H1 (cell line): ENCODE measurements around the gene DPH1. TPM values are rescaled to one million over a fixed set of nuclear protein-coding genes. Genes with fewer than 3 reads are reported as not detected.

Experiments
- BACH1 ChIP-seq: IDR thresholded peaks from 2 replicates; pipeline ENCODE4 v1.6.1; 2012; ENCODE audit warnings: low read length, improper control_type of control experiment
- CTCF ChIP-seq, 3 experiments: IDR thresholded peaks; 1 replicate in 2 of 3; 2 replicates in 1 of 3; pipeline versions ENCODE4 v1.5.1 to v1.6.1; 2011; ENCODE audit warnings: low read length in 3 of 3, mild to moderate bottlenecking in 3 of 3, inconsistent platforms in 2 of 3, low read depth in 1 of 3, moderate library complexity in 1 of 3; ENCODE audit not compliant: insufficient read depth in 1 of 3; ENCODE audit errors: control extremely low read depth in 1 of 3
- FOSL1 ChIP-seq: IDR thresholded peaks from 2 replicates; pipeline ENCODE4 v1.6.1; 2011; ENCODE audit warnings: mild to moderate bottlenecking, low read depth, low read length, moderate library complexity; ENCODE audit not compliant: insufficient read depth
- RAD21 ChIP-seq, 2 experiments: IDR thresholded peaks in 1 of 2; conservative IDR thresholded peaks in 1 of 2; 2 replicates each; pipeline ENCODE4 v1.6.1; 2011; ENCODE audit warnings: low read depth in 2 of 2, low read length in 2 of 2, improper control_type of control experiment in 1 of 2, inconsistent platforms in 1 of 2, mild to moderate bottlenecking in 1 of 2, moderate library complexity in 1 of 2
- polyA plus RNA-seq, 7 experiments: library from polyadenylated mRNA; depleted of rRNA in 3 of 7; stranded (reverse) in 5 of 7; unstranded in 2 of 7; fragments of >200 nt in 5 of 7; fragments of 200-250 nt in 2 of 7; gene quantifications; 1 replicate in 5 of 7; 2 replicates in 1 of 7; 4 replicates in 1 of 7; pipeline versions ENCODE4 v1.2.1 to v1.2.3, GENCODE V29; 2011 to 2013; ENCODE audit warnings: missing spikeins in 2 of 7, mixed read lengths in 2 of 7
- total RNA-seq: library from RNA; stranded (reverse); fragmentation: NEBNext Ultra II Directional; extraction: Animal tissue kit (Norgen Biotek cat#: 25700); gene quantifications from 2 replicates; pipeline ENCODE4 v1.2.1, GENCODE V29; 2021

DPH1 gene
- total and polyA plus RNA-seq, 2 of the 8 experiments (the other 6 are each of a cell fraction or from before 2014, with no cell fraction given) = 24.9 to 30.0 TPM

GRCh38 chr17:2040942-2041560, 11.1 kb downstream of the DPH1 start (continued):
- TF ChIP-seq CTCF (IDR thresholded peaks at IDR 0.05; ENCODE audit: control extremely low read depth in 1 of 3, insufficient read depth in 1 of 3, low read depth in 1 of 3, low read length in 3 of 3) (no peak), BACH1 (no peak), RAD21 (IDR thresholded peaks at IDR 0.05 in 1 of 2, conservative IDR thresholded peaks at IDR 0.05 in 1 of 2; ENCODE audit: low read depth in 2 of 2, low read length in 2 of 2) (no peak), FOSL1 (no peak)
